Heart left ventricle (tissue), 16 donors: ENCODE measurements around the gene FCN2. TPM values are rescaled to one million over a fixed set of nuclear protein-coding genes. Genes with fewer than 3 reads are reported as not detected.

ENCODE experiments used
- ATAC-seq, 4 donors: fragments of 200-7000 bp; cut with Tn5 transposase; one replicate each; pipeline ENCODE4 v1.9.1; 2020 to 2022; ENCODE audit warnings: moderate library complexity in 4 of 4, mild to moderate bottlenecking in 3 of 4, moderate number of reproducible peaks in 1 of 4
- DNase-seq, 5 donors: peaks; one replicate each; pipeline ENCODE4 v3.0.0-alpha.2; 2020
- H3K27ac ChIP-seq, 12 donors: fragments of 200-600 bp; sonication (generic) in 4 of 12; one replicate each; pipeline versions ENCODE4 v1.5.0 to v1.8.0; 2016 to 2022; ENCODE audit warnings: mild to moderate bottlenecking in 2 of 12
- H3K27me3 ChIP-seq, 9 donors: fragments of 200-600 bp; sonication (generic) in 2 of 9; one replicate each; pipeline versions ENCODE4 v1.5.1 to v1.8.0; 2016 to 2022; ENCODE audit warnings: mild to moderate bottlenecking in 3 of 9
- H3K36me3 ChIP-seq, 9 donors: fragments of 200-600 bp; sonication (generic) in 2 of 9; one replicate each; pipeline versions ENCODE4 v1.5.0 to v1.8.0; 2018 to 2022; ENCODE audit warnings: mild to moderate bottlenecking in 2 of 9
- H3K4me1 ChIP-seq, 12 donors: fragments of 200-600 bp; sonication (generic) in 4 of 12; one replicate each; pipeline versions ENCODE4 v1.5.0 to v1.8.0; 2016 to 2022; ENCODE audit warnings: mild to moderate bottlenecking in 3 of 12
- H3K4me3 ChIP-seq, 12 donors: fragments of 200-600 bp; sonication (generic) in 4 of 12; one replicate each; pipeline versions ENCODE4 v1.5.0 to v1.8.0; 2017 to 2022; ENCODE audit warnings: mild to moderate bottlenecking in 9 of 12, moderate library complexity in 4 of 12
- H3K9me3 ChIP-seq, 12 donors: fragments of 200-600 bp; sonication (generic) in 4 of 12; one replicate each; pipeline versions ENCODE4 v1.5.0 to v1.8.0; 2016 to 2022; ENCODE audit warnings: mild to moderate bottlenecking in 1 of 12
- POLR2A ChIP-seq, 2 donors: fragments of 450-650 bp; IDR thresholded peaks; one replicate each; pipeline ENCODE4 v1.6.1; 2017; ENCODE audit warnings: antibody characterized with exemption in 2 of 2, mild to moderate bottlenecking in 2 of 2, moderate library complexity in 2 of 2
- WGBS, 4 donors: extraction: QIAGEN DNeasy Blood & Tissue Kit in 2 of 4; methylation state at CpG; one replicate each; pipeline versions ENCODE4 v1.1.5 to v1.1.7; 2013 to 2018; 5-methylcytosine and 5-hydroxymethylcytosine counted together
- intact Hi-C, 10 donors: fragments of 100-400 bp; cut with DNase I; formaldehyde crosslinking; loops; one replicate each; pipeline versions ENCODE4 v1.11.1 to v1.14.2; 2022
- polyA plus RNA-seq, 2 donors: library from polyadenylated mRNA; stranded (reverse); fragments of 200-250 nt; gene quantifications; one replicate each; pipeline ENCODE4 v1.2.3, GENCODE V29; 2013
- total RNA-seq, 9 donors: library from RNA; depleted of rRNA in 2 of 9; stranded (reverse); fragments of >200 nt in 2 of 9; fragmentation: NEBNext Ultra II Directional in 3 of 9; extraction: Animal tissue kit (Norgen Biotek cat#: 25700) in 3 of 9; gene quantifications; one replicate each; pipeline versions ENCODE4 v1.1.0 to v1.2.4, GENCODE V29; 2016 to 2023
- TF ChIP-seq, protein P1 (sequence below), 12 donors: fragments of 200-600 bp; sonication (generic) in 4 of 12; IDR thresholded peaks; one replicate each; pipeline versions ENCODE4 v1.5.0 to v1.8.0; 2018 to 2022; ENCODE audit warnings: antibody characterized with exemption in 12 of 12, mild to moderate bottlenecking in 5 of 12
- donor health status: ischemic (EF 13 %, LVEDD 7.1; RV severe dilation, severe dysfunction).
- donor health status: healthy with polysubstance abuse.
- donor health status: DM: no; HTN: yes; CAD: no.
- donor health status: DM: no; HTN: no; CAD: no.
- donor health status: ischemic (EF 25% LVEDD 6.9; RV normal size, moderate dysfunction).
- donor health status: ischemic (EF 25% LVEDD 5.7; RV mildly dilated, moderate dysfunction).
- donor health status: healthy.
- donor health status: DM: yes; HTN: yes; CAD: no.
- donor health status: ischemic (EF 35%, LVEDD 5.7; RV mildly dilated, moderate dysfunction).
- donor health status: nonischemic (EF 11% LVEDD 7.7; RV severe dilation, severe dysfunction).
- donor health status: DM: yes; HTN: yes; CAD: no.
- donor health status: PGD.
- donor health status: ischemic (EF 29% LVEDD 5.4; RV normal size, mild dysfunction).
- donor health status: nonischemic (EF 23%, LVEDD 6.1; RV moderate dilation, normal function).

The FCN2 gene
- total and polyA plus RNA-seq, 11 donors = 0.19 to 0.67 (median 0.26) TPM; not detected in 6

DNA sequence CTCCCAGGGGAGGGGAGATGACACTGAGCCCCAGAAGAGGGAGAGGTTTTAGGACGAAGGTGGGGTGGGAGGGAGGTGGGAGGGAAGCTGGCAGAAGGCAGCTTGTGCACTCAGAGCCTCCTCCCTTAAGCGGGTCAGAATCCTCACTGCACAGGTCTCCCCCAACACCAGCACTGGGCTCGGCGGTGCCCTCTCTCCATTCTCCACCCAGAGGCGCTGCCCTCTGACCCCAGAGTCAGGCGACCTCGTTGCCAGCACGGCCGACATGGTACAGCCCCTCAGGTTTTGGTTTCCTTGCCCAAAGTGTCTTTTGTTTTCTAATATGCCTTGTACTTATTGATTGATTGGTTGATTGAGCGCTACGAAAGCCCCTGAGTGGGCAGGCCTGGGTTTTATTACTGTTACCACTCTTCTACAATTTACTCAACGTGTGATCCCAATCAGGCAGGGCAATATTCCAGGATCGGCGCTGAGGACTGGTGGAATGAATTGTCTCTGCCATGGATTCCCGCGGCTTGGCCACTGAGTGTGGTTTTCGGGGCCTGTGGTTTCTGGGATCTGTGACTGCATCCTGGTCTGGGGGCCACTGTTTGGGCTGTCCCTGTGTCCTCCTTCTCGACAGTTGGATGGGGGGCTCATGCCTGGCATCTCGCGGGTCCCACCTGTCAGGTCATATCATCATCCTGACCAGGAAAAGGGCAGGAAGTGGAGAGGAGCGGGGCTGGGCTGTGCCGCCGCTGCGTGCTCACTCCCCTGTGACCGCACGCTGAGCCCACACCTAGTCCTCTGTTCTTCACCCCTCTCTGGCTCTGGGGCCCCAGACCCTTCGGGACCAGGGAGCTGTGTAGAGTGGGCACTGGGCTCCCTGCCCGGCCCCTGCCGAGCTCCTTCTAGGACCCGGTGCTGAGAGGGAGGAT is 9.6 kb upstream of the FCN2 start:
- whole genome bisulfite sequencing, 4 donors = 63 to 71% (median 67%) methylated on average over 30 of the region's 30 CpGs
- peak overlapping the region in 3 of 12 donors; percentile 16 to 50 (median 46) for H3K27ac ChIP-seq
- H3K36me3 ChIP-seq = no peaks in the 10 kb centered on the region

DNA sequence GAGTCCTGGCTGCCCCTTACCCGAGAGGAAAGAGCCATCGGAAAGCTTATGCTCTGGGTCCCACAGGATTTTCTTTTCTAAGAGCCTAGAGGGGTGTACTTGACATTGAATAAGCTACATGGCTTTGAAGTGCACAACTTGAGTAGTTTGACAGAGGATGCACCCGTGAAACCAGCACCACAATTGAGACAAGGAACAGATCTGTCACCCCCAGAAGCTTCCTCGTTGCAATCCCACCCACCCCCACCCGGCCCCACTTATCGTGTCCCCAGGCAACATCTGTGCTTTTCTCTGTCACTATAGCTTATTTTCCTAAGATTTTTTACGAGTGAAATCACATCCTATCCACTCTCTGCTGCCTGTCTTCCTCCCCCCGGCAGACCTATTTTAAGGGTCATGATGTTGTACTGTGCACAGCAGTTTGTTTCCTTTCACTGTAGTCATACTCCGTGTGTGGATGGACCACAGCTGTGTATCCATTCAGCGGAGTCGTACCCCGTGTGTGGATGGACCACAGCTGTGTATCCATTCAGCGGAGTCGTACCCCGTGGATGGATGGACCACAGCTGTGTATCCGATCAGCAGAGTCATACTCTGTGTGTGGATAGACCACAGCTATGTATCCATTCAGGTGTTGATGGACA is 8.8 kb upstream of the FCN2 start:
- peak overlapping the region in 1 of 12 donors; percentile 12 for H3K4me3 ChIP-seq
- H3K27me3 ChIP-seq = no peaks in the 10 kb centered on the region
- H3K9me3 ChIP-seq = peaks cover 0 to 11% (median 0%) of the 10 kb centered on the region in 12 donors
- H3K36me3 ChIP-seq = no peaks in the 10 kb centered on the region
- DNase-seq (peak in 4 of 5 donors; percentile 48 to 74 (median 58)), ATAC-seq (peak; percentile 84 to 96 (median 92))
- TF ChIP-seq, protein P1, sequence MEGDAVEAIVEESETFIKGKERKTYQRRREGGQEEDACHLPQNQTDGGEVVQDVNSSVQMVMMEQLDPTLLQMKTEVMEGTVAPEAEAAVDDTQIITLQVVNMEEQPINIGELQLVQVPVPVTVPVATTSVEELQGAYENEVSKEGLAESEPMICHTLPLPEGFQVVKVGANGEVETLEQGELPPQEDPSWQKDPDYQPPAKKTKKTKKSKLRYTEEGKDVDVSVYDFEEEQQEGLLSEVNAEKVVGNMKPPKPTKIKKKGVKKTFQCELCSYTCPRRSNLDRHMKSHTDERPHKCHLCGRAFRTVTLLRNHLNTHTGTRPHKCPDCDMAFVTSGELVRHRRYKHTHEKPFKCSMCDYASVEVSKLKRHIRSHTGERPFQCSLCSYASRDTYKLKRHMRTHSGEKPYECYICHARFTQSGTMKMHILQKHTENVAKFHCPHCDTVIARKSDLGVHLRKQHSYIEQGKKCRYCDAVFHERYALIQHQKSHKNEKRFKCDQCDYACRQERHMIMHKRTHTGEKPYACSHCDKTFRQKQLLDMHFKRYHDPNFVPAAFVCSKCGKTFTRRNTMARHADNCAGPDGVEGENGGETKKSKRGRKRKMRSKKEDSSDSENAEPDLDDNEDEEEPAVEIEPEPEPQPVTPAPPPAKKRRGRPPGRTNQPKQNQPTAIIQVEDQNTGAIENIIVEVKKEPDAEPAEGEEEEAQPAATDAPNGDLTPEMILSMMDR (IDR thresholded peaks at IDR 0.05) = no peak
- no peak for TF ChIP-seq POLR2A (IDR thresholded peaks at IDR 0.05)
- H3K27ac ChIP-seq = peak overlapping the region in 3 of 12 donors; percentile 16 to 50 (median 46)
- intact Hi-C loops = no loop called here
- H3K4me1 ChIP-seq = peaks cover 0 to 17% (median 5%) of the 10 kb centered on the region in 12 donors
- 32 to 47% (median 36%) methylated on average over 16 of the region's 16 CpGs for WGBS, 4 donors

More for the DNA sequence above, 9.6 kb upstream of the FCN2 start:
- ATAC-seq (peak in 1 of 4 donors; percentile 17), DNase-seq (no peak)
- TF ChIP-seq, protein P1 (IDR thresholded peaks at IDR 0.05) = no peak
- intact Hi-C loops = no loop called here
- Histone ChIP-seq H3K9me3 (peaks cover 0 to 11% (median 0%) of the 10 kb centered on the region in 12 donors), H3K4me3 (peak overlapping the region in 1 of 12 donors; percentile 2), H3K27me3 (no peaks in the 10 kb centered on the region), H3K4me1 (peaks cover 0 to 17% (median 5%) of the 10 kb centered on the region in 12 donors)

DNA sequence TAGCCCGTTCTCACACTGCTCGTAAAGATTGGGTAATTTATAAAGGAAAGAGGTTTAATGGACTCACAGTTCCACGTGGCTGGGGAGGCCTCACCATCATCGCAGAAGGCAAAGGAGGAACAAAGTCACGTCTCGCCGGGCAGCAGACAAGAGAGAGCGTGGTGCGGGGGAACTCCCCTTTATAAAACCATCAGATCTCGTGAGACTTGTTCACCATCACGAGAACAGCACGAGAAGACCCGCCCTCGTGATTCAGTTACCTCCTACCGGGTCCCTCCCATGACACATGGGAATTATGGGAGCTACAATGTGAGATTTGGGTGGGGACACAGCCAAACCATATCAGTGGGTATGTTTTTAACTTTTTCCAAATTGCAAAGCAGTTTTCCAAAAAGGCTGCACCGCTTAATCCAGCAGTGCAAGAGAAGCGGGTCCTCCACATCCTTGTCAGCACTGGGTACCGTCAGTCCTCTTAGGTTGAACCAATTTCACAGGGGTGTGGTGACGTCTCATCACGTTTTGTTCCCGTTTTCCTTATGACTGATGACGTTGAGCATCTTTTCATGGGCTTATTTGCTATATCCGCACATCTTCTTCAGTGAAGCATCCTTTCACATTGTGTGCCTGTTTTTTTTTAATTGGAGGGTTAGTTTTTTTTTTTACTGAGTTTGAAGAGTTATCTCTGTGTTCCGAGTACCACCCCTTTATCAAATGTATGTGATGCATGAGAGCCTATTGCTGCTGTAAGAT is 8.0 kb upstream of the FCN2 start:
- Histone ChIP-seq H3K4me1 (peaks cover 0 to 17% (median 5%) of the 10 kb centered on the region in 12 donors), H3K4me3 (peak overlapping the region in 1 of 12 donors; percentile 12), H3K27me3 (no peaks in the 10 kb centered on the region), H3K36me3 (no peaks in the 10 kb centered on the region), H3K9me3 (peaks cover 0 to 11% (median 0%) of the 10 kb centered on the region in 12 donors), H3K27ac (no peak overlapping the region)
- 77 to 83% (median 80%) methylated on average over 24 of the region's 24 CpGs for WGBS, 4 donors
- intact Hi-C loops = no loop called here
- TF ChIP-seq, protein P1 (IDR thresholded peaks at IDR 0.05) = no peak
- no peak for TF ChIP-seq POLR2A (IDR thresholded peaks at IDR 0.05)
- no peak for ATAC-seq
- DNase-seq = peak in 1 of 5 donors; percentile 13
